GM12874 (cell line): ENCODE results near the gene KCNB1.

Source experiments
- CTCF ChIP-seq: IDR thresholded peaks from 2 replicates; pipeline ENCODE4 v1.5.1; 2011; ENCODE audit warnings: low read depth, mild to moderate bottlenecking, control low read depth, low read length, moderate library complexity; ENCODE audit not compliant: insufficient read depth

Gene KCNB1

GRCh38 chr20:49435639-49436038 is 46.8 kb downstream of the KCNB1 start:
- no peak for TF ChIP-seq CTCF

DNA sequence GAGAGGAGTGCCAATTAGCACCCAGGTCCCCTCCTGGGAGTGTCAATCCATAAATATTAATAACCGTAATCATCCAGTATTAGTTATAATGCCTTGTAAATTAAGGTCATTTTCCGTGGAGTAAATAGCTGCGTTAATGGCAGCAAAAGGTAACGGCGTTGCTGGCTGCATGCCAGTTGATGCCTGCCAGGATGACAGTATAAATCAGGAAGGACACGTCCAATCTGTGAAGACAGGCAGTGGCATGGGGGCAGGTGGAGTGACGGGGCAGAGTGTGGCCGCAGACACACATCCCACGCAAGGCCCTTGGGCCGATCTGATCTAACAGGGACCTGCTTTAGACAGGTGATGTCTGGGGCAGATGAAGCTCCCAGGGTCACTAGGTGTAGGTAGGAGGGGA is 49.1 kb downstream of the KCNB1 start:
- no peak for TF ChIP-seq CTCF

DNA sequence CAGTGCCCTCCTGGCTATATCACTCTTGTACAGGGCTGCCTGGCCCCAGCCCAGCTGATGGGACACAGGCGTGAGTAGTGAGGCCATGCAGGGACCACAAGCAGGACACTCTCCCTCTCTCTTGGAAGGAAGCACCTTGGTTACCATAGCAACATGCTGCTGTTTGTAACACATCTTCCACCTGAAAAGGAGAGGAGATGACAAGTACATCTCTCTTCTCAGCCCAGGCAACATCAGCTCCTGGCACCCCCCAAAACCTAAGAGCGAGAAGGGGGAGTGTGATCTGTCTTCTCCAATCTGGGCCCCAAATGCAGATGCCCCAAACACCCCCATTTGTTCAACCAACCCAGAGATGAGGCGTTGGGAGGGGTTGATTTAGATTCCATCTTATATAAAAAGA is 49.9 kb downstream of the KCNB1 start:
- TF ChIP-seq CTCF: no peak

- TF ChIP-seq CTCF: no peak
Observed at GRCh38 chr20:49431329-49431728, 51.1 kb downstream of the KCNB1 start.

DNA sequence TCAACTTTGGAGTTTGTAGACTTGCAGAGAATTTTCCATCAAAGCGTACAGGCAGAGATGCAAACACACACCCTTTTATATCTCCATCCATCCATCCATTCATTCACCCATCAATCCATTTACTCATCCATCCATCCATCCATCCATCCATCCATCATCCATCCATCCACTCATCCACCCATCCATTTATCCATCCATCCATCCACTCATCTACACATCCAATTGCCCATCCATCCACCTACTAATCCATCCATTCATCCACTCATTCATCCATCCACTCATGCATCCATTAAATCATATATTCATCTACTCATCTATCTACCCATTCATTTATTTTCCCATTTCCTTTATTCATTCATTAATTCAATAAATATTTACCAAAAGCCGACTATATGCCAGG is 52.1 kb downstream of the KCNB1 start:
- TF ChIP-seq CTCF: no peak

DNA sequence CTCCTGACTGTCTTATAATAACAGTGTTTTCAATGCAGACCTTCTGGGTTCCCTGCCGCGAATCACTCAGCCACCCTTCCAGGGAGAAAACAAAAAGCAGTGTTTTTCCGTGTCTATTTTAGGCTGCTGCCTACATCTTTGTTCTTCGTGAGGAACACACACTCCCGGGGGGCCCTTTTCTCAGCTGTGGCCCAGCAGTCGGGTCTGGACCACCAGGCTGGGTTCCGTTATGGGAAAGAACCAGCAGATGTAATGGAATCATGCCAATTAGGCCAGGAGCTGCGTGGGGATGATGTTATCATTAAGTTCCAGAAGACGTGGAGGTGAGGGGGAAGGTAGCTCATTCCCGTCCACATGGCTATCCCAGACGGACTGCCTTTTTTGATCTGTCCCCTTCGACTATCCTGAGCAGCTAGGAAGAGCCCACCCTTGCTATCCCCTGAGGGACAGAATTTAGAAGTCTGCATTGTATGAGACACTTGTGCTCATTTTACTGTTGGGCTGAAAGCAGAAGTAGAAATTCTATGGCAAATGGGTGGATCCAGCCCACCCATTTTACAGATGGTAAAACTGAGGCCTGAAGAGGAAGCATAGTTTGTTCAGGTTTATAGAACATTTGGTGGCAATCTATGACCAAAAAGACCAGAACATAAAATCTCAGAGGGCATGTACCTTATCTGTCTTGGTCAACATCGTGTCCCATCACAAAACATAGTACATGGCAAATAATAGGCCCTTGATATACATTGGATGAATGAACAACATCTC is 54.5 kb downstream of the KCNB1 start:
- no peak for TF ChIP-seq CTCF

GRCh38 chr20:49426873-49427272 is 55.6 kb downstream of the KCNB1 start:
- no peak for TF ChIP-seq CTCF
